Right lobe of liver (tissue), 6 donors: ENCODE results near the gene CYFIP1. TPM values are rescaled to one million over a fixed set of nuclear protein-coding genes. Genes with fewer than 3 reads are reported as not detected.
A peak's percentile ranks its signal among the peaks of the same experiment; 100 is the strongest.

Source experiments
- ATAC-seq, 4 donors: fragments of 200-7000 bp; cut with Tn5 transposase; one replicate each; pipeline ENCODE4 v1.9.1; 2020; ENCODE audit warnings: mild to moderate bottlenecking in 4 of 4, moderate library complexity in 4 of 4
- DNase-seq, 3 donors: peaks; one replicate each; pipeline ENCODE4 v3.0.0-alpha.2; 2020
- H3K27ac ChIP-seq, 3 donors: fragments of 200-600 bp; one replicate each; pipeline ENCODE4 v1.8.0; 2022
- H3K27me3 ChIP-seq, 2 donors: fragments of 200-600 bp; one replicate each; pipeline ENCODE4 v1.8.0; 2022
- H3K36me3 ChIP-seq, 4 donors: fragments of 200-600 bp; sonication (generic) in 1 of 4; one replicate each; pipeline versions ENCODE4 v1.5.1 to v1.8.0; 2017 to 2022; ENCODE audit warnings: control low read depth in 1 of 4
- H3K4me1 ChIP-seq, 4 donors: fragments of 200-600 bp; sonication (generic) in 1 of 4; one replicate each; pipeline versions ENCODE4 v1.5.1 to v1.8.0; 2017 to 2022; ENCODE audit warnings: control low read depth in 1 of 4
- H3K4me3 ChIP-seq, 3 donors: fragments of 200-600 bp; one replicate each; pipeline ENCODE4 v1.8.0; 2022
- H3K9me3 ChIP-seq, 4 donors: fragments of 200-600 bp; sonication (generic) in 1 of 4; one replicate each; pipeline versions ENCODE4 v1.5.1 to v1.8.0; 2017 to 2022; ENCODE audit warnings: control low read depth in 1 of 4
- POLR2A ChIP-seq: fragments of 450-650 bp; IDR thresholded peaks from one replicate; pipeline ENCODE4 v1.6.1; 2017; ENCODE audit warnings: antibody characterized with exemption, mild to moderate bottlenecking
- WGBS: methylation state at CpG from one replicate; pipeline ENCODE4 v1.1.6; 2018; ENCODE audit warnings: low coverage, low lambda C conversion rate; ENCODE audit not compliant: insufficient coverage; ENCODE audit errors: missing lambda C conversion rate; 5-methylcytosine and 5-hydroxymethylcytosine counted together
- intact Hi-C, 2 donors: fragments of 100-400 bp; cut with DNase I; formaldehyde crosslinking; loops; one replicate each; pipeline versions ENCODE4 v1.11.2 to v1.14.1; 2022
- total RNA-seq, 6 experiments: library from RNA; depleted of rRNA in 2 of 6; stranded (reverse); fragments of >200 nt in 2 of 6; fragmentation: NEBNext Ultra II Directional in 3 of 6; extraction: Animal tissue kit (Norgen Biotek cat#: 25700) in 3 of 6; gene quantifications; one replicate each; pipeline versions ENCODE4 v1.1.0 to v1.2.4, GENCODE V29; 2016 to 2023
- TF ChIP-seq, protein P1 (sequence below), 4 donors: fragments of 200-600 bp in 3 of 4; fragments of 450-650 bp in 1 of 4; IDR thresholded peaks; one replicate each; pipeline versions ENCODE4 v1.5.1 to v1.8.0; 2016 to 2022; ENCODE audit warnings: antibody characterized with exemption in 4 of 4, mild to moderate bottlenecking in 2 of 4
- donor health status: DM: no; HTN: yes; CAD: no.
- donor health status: DM: no; HTN: no; CAD: no.
- donor health status: DM: no; HTN: no; CAD: no.
- donor health status: DM: no; HTN: yes; CAD: no.
- donor health status: DM: no; HTN: yes; CAD: no.

Gene CYFIP1
- total RNA-seq, 6 experiments from 2014 or later = 44.3 to 73.2 (median 50.7) TPM

DNA sequence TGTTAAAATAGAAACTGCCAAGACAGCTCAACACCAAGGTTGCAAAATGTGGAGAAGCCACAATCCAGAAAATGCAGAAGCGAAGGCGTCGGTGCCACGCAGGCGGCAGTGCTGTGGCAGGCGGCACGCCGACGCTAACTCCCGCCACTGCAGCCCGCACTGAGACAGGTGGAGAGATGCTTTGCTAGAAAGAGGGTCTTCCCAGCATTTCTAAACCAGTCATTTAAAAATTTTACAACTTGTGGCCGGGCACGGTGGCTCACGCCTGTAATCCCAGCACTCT lies 23.2 kb downstream of the CYFIP1 start:
- intact Hi-C loops = no loop called here
- WGBS = 78% methylated on average over 11 of the region's 14 CpGs
- Histone ChIP-seq H3K4me1 (peaks cover 0 to 17% (median 0%) of the 10 kb centered on the region in 4 donors), H3K27ac (no peak overlapping the region), H3K36me3 (no peaks in the 10 kb centered on the region), H3K4me3 (no peak overlapping the region), H3K27me3 (no peaks in the 10 kb centered on the region), H3K9me3 (no peaks in the 10 kb centered on the region)
- DNase-seq (no peak), ATAC-seq (peak in 3 of 4 donors; percentile 25 to 36 (median 35))
- TF ChIP-seq POLR2A = no peak
- TF ChIP-seq, protein P1, sequence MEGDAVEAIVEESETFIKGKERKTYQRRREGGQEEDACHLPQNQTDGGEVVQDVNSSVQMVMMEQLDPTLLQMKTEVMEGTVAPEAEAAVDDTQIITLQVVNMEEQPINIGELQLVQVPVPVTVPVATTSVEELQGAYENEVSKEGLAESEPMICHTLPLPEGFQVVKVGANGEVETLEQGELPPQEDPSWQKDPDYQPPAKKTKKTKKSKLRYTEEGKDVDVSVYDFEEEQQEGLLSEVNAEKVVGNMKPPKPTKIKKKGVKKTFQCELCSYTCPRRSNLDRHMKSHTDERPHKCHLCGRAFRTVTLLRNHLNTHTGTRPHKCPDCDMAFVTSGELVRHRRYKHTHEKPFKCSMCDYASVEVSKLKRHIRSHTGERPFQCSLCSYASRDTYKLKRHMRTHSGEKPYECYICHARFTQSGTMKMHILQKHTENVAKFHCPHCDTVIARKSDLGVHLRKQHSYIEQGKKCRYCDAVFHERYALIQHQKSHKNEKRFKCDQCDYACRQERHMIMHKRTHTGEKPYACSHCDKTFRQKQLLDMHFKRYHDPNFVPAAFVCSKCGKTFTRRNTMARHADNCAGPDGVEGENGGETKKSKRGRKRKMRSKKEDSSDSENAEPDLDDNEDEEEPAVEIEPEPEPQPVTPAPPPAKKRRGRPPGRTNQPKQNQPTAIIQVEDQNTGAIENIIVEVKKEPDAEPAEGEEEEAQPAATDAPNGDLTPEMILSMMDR (IDR thresholded peaks at IDR 0.05) = no peak

GRCh38 chr15:22956257-22956977 lies 23.8 kb downstream of the CYFIP1 start:
- H3K4me1 ChIP-seq = peaks cover 0 to 15% (median 0%) of the 10 kb centered on the region in 4 donors
- ATAC-seq (peak; percentile 5 to 27 (median 12)), DNase-seq (peak in 2 of 3 donors; percentile 12 to 57)
- H3K27ac ChIP-seq = no peak overlapping the region
- no peaks in the 10 kb centered on the region for H3K36me3 ChIP-seq
- 48% methylated on average over 6 of the region's 16 CpGs for WGBS
- no peaks in the 10 kb centered on the region for H3K27me3 ChIP-seq
- H3K4me3 ChIP-seq = no peak overlapping the region
- no peak for TF ChIP-seq POLR2A
- TF ChIP-seq, protein P1 (IDR thresholded peaks at IDR 0.05) = no peak
- intact Hi-C loops = no loop called here
- no peaks in the 10 kb centered on the region for H3K9me3 ChIP-seq

- ATAC-seq = peak; percentile 8 to 38 (median 20)
- TF ChIP-seq, protein P1 (IDR thresholded peaks at IDR 0.05) = no peak
- no peak for TF ChIP-seq POLR2A
- H3K27ac ChIP-seq = no peak overlapping the region
- no peaks in the 10 kb centered on the region for H3K36me3 ChIP-seq
- WGBS = 67% methylated on average over 2 of the region's 6 CpGs
- H3K4me1 ChIP-seq = peaks cover 0 to 15% (median 0%) of the 10 kb centered on the region in 4 donors
- intact Hi-C loops = no loop called here
- H3K27me3 ChIP-seq = no peaks in the 10 kb centered on the region
- peak in 2 of 3 donors; percentile 37 to 38 for DNase-seq
- H3K9me3 ChIP-seq = no peaks in the 10 kb centered on the region
- no peak overlapping the region for H3K4me3 ChIP-seq
Measured at GRCh38 chr15:22955544-22956119, 24.5 kb downstream of the CYFIP1 start.

GRCh38 chr15:22954798-22955543 lies 25.2 kb downstream of the CYFIP1 start:
- peaks cover 0 to 15% (median 0%) of the 10 kb centered on the region in 4 donors for H3K4me1 ChIP-seq
- no peaks in the 10 kb centered on the region for H3K27me3 ChIP-seq
- DNase-seq = peak in 1 of 3 donors; percentile 28
- intact Hi-C loops = no loop called here
- TF ChIP-seq, protein P1 (IDR thresholded peaks at IDR 0.05) = no peak
- TF ChIP-seq POLR2A = no peak
- no peak overlapping the region for H3K27ac ChIP-seq
- no peak overlapping the region for H3K4me3 ChIP-seq
- H3K36me3 ChIP-seq = no peaks in the 10 kb centered on the region
- peak in 3 of 4 donors; percentile 7 to 46 (median 36) for ATAC-seq
- 70% methylated on average over 6 of the region's 14 CpGs for WGBS
- H3K9me3 ChIP-seq = no peaks in the 10 kb centered on the region
